Measurements from ENCODE around the gene ZNF629. TPM values are rescaled to one million over a fixed set of nuclear protein-coding genes. Genes with fewer than 3 reads are reported as not detected.

The ZNF629 gene
- polyA plus RNA-seq, 1 donor, result 12.3 TPM

Other genes starting within 250 kb of the ZNF629 start
- gene ZNF764, start 228.8 kb downstream of the ZNF629 start, polyA plus RNA-seq (ENCODE audit: insufficient read length), result 6.2 TPM
- 9.7 TPM for gene ZNF688, start 215.5 kb downstream of the ZNF629 start, polyA plus RNA-seq (ENCODE audit: insufficient read length)
- 13.1 TPM for gene ZNF785, start 201.5 kb downstream of the ZNF629 start, polyA plus RNA-seq (ENCODE audit: insufficient read length)
- gene ZNF689, start 176.8 kb downstream of the ZNF629 start, polyA plus RNA-seq (ENCODE audit: insufficient read length), result 6.6 TPM
- gene PRR14, start 136.2 kb downstream of the ZNF629 start, polyA plus RNA-seq (ENCODE audit: insufficient read length), result 20.3 TPM
- 33.8 TPM for gene FBRS, start 128.8 kb downstream of the ZNF629 start, polyA plus RNA-seq (ENCODE audit: insufficient read length)
- gene SRCAP, start 88.0 kb downstream of the ZNF629 start, polyA plus RNA-seq (ENCODE audit: insufficient read length), result 25.0 TPM
- gene PHKG2, start 38.8 kb downstream of the ZNF629 start, polyA plus RNA-seq (ENCODE audit: insufficient read length), result 12.7 TPM
- 1.3 TPM for gene CFAP119, start 25.1 kb downstream of the ZNF629 start, polyA plus RNA-seq (ENCODE audit: insufficient read length)
- 40.2 TPM for gene RNF40, start 24.9 kb downstream of the ZNF629 start, polyA plus RNA-seq (ENCODE audit: insufficient read length)
- gene BCL7C, start 106.9 kb upstream of the ZNF629 start, polyA plus RNA-seq (ENCODE audit: insufficient read length), result 29.0 TPM
- gene CTF1, start 109.4 kb upstream of the ZNF629 start, polyA plus RNA-seq (ENCODE audit: insufficient read length), result 12.8 TPM
- gene FBXL19, start 136.4 kb upstream of the ZNF629 start, polyA plus RNA-seq (ENCODE audit: insufficient read length), result 10.9 TPM
- gene ORAI3, start 161.9 kb upstream of the ZNF629 start, polyA plus RNA-seq (ENCODE audit: insufficient read length), result 9.9 TPM
- 11.9 TPM for gene SETD1A, start 170.5 kb upstream of the ZNF629 start, polyA plus RNA-seq (ENCODE audit: insufficient read length)
- gene HSD3B7, start 198.0 kb upstream of the ZNF629 start, polyA plus RNA-seq (ENCODE audit: insufficient read length), result 8.9 TPM
- gene STX1B, start 223.4 kb upstream of the ZNF629 start, polyA plus RNA-seq (ENCODE audit: insufficient read length), result 1.9 TPM
- gene STX4, start 246.4 kb upstream of the ZNF629 start, polyA plus RNA-seq (ENCODE audit: insufficient read length), result 43.0 TPM

All from forelimb muscle (tissue), 1 donor.